HL-60 (cell line): ENCODE results near the gene ABCF3.

Source experiments
- GABPA ChIP-seq: IDR thresholded peaks from 2 replicates; pipeline ENCODE4 v1.6.1; 2012; ENCODE audit warnings: low read depth
- TF ChIP-seq, protein P1 (sequence below): IDR thresholded peaks from one replicate; pipeline ENCODE4 v1.5.1; 2011; ENCODE audit warnings: low read length, control low read depth, inconsistent platforms; ENCODE audit not compliant: insufficient read depth

- TF ChIP-seq, protein P1, sequence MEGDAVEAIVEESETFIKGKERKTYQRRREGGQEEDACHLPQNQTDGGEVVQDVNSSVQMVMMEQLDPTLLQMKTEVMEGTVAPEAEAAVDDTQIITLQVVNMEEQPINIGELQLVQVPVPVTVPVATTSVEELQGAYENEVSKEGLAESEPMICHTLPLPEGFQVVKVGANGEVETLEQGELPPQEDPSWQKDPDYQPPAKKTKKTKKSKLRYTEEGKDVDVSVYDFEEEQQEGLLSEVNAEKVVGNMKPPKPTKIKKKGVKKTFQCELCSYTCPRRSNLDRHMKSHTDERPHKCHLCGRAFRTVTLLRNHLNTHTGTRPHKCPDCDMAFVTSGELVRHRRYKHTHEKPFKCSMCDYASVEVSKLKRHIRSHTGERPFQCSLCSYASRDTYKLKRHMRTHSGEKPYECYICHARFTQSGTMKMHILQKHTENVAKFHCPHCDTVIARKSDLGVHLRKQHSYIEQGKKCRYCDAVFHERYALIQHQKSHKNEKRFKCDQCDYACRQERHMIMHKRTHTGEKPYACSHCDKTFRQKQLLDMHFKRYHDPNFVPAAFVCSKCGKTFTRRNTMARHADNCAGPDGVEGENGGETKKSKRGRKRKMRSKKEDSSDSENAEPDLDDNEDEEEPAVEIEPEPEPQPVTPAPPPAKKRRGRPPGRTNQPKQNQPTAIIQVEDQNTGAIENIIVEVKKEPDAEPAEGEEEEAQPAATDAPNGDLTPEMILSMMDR: no peak
- no peak for TF ChIP-seq GABPA
Observed at GRCh38 chr3:184239708-184240107, 53.7 kb downstream of the ABCF3 start.
